ENCODE measurements around the gene PGGT1B.
A peak's percentile ranks its signal among the peaks of the same experiment; 100 is the strongest.

The PGGT1B gene

GRCh38 chr5:115179394-115180164, 83.1 kb downstream of the PGGT1B start:
- DNase-seq: no peak

DNA sequence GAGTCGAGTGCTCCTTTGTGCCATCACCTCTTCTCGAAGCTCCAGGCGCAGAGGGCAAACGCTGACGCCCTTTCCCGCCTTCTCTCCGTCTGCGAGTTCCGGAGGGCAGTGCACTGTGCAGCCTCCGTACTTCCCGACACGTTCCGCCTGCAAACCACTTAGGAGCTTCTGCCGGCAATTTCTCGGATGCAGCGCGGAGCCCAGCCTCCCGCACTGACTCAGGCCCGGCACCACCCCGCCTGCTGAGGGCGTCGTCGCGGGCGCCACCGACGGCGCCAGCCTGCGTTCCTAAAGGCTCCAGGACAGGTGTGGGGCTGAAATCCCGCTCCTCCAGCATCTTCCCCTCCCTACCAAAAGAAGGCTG, 83.7 kb downstream of the PGGT1B start:
- DNase-seq: no peak

GRCh38 chr5:115170929-115171510, 91.7 kb downstream of the PGGT1B start:
- DNase-seq: no peak

DNA sequence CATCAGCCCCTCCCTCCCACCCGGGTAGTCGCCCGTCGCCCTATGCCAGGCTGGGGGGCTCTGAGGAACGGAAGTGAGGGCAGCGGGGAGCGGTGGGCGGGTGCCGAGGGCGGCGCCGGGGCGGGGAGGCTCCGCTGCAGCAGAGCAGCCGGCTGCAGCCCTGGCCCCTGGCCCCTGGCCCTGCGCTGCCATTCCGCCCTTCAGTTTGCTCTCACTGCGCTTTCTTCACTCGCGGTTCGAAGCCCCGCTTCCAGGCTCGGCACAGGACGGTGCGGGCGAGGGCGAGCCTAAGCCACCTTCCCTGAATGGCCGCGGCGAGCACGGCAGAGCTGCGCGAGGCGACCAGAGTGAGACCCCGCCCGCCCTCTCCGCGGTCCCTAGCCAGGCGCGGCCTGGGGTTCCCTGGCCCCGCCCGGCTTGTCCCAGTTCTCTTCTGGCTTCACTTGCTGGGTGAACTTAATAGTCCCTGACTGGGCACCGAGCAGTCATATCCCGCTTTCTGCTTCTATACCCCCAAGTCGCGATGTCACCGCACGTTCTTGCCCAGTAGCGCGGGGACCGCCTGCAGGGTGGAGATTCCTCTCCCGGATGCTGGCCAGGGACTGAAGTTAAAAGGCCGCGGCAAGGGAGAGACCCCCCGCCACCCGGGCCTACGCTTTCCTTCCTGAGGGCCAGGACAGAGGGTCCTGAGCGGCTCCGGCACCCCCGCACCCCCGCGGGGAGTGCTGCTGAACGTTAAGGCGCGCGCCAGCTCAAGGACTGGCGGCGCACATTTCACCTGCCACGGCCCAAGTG, 92.3 kb downstream of the PGGT1B start:
- no peak for DNase-seq

DNA sequence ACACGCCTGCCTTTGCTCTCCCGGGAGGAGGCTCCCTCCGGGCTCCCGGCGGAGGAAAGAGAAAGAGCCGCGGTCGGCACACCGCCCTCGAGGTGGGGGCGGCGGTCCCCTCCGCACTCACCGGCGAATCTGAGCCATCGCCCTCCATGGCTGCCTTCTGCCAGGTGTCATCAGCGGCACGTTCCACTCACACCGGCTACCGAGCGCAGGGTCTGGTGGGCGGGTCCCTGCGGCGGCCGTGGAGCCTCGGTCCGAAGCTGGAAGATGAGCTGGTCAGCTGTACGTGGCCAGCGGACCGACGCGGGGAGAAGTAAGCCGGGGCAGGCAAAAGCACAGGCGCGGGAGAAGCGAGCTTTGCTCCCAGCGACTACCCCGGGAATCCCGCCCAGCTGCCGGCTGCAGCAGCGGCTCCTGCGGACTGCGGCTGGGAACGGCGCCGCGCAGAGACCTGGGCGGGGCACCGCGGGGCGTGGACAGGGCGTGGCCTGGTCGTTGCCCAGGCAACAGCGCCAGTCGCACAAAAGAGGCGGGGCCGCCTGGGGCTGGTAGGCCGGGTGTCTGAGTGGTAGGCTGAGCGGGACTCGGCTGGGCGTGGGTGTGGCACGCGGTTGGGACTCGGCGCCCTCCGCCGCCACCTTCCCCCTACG, 93.1 kb downstream of the PGGT1B start, which contains the start of gene TRIM36:
TSS of gene TRIM36 (minus strand) at position 422 of the 647 bp plus-strand sequence. CDS start at position 148, 274 bp downstream.
- DNase-seq: peak; percentile 91 to 92

GRCh38 chr5:115168829-115169486, 93.7 kb downstream of the PGGT1B start:
- no peak for DNase-seq

GRCh38 chr5:115166744-115167393, 95.8 kb downstream of the PGGT1B start:
- no peak for DNase-seq

- DNase-seq: no peak
Observed at GRCh38 chr5:115165790-115166189, 96.9 kb downstream of the PGGT1B start.

GRCh38 chr5:115160975-115161475, 101.7 kb downstream of the PGGT1B start:
- no peak for DNase-seq

All from stimulated activated CD4-positive, alpha-beta T cell treated with anti-CD3 and anti-CD28 coated beads, Interleukin-2, amount 100 ng/mL, for 48 hours (primary cell).